OCI-M1 (cell line): Measurements from ENCODE around the gene CTF1.
"Not testable (repeated sequence)": the region's sequence is repeated elsewhere in the genome, so short reads cannot be mapped to it uniquely, and the experiment has no call there.

Source experiments
- DNase-seq: peaks from one replicate; lab custom pipeline; 2025; lab: John Stamatoyannopoulos, UW

CTF1 gene, protein sequence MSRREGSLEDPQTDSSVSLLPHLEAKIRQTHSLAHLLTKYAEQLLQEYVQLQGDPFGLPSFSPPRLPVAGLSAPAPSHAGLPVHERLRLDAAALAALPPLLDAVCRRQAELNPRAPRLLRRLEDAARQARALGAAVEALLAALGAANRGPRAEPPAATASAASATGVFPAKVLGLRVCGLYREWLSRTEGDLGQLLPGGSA

GRCh38 chr16:30896261-30896888 lies at the start of gene CTF1:
TSS of gene CTF1 (plus strand) at chr16:30896614. CDS start at chr16:30896644, 30 bp downstream.
- DNase-seq = no peak

DNA sequence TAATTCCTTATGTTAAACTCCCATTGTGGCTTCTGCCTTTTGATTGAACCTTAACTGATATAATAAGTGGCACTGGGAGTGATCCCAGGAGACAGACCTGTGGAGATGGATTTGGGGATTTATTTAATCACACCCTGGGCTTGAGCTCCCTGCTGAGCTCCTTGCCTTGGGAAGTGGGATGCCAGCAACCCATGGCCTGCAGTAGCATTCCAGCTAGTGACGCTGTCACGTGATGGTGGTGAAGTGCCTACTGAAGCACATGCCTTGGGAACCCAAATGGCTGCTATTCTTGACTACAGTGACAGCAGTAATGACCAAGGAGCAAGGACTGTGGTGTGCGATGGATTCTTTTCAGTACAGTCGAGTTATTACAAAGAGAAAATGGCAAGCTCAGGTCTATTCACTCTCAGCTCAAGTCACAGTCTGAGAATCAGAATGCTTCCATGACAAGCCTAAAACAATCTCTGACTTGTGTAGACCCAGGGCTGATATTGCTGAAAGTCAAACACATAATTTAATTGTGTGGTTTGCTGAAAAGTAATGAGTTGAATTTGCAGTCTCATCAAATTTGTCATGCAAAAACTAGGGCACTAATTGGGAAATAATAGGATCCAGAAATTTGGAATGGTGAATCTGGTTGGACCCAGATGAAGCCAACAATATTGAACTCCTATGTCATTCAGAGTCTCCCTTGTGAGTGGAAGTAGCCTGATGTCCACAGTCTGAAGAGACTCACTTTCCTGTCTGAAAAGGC lies 49.6 kb upstream of the CTF1 start:
- no peak for DNase-seq

DNA sequence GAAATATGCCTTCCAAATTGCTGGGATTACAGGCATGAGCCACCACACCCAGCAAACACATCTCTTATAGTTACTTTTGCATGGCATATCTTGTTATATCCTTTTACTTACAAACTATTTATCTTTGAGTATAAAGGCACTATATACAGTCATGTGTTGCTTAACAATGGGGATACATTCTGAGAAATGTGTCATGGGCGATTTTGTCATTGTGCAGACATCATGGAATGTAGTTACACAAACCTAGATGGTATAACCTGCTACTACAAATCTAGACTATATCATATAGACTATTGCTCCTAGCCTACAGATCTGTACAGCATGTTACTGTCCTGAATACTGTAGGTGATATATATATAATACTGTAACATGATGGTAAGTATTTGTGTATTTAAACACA lies 46.2 kb upstream of the CTF1 start:
- DNase-seq = no peak

- DNase-seq = no peak
Measured at GRCh38 chr16:30853758-30854157, 42.7 kb upstream of the CTF1 start.

GRCh38 chr16:30858111-30858495 lies 38.3 kb upstream of the CTF1 start:
- no peak for DNase-seq

- DNase-seq = peak; percentile 29
Measured at GRCh38 chr16:30858829-30859423, 37.5 kb upstream of the CTF1 start.

DNA sequence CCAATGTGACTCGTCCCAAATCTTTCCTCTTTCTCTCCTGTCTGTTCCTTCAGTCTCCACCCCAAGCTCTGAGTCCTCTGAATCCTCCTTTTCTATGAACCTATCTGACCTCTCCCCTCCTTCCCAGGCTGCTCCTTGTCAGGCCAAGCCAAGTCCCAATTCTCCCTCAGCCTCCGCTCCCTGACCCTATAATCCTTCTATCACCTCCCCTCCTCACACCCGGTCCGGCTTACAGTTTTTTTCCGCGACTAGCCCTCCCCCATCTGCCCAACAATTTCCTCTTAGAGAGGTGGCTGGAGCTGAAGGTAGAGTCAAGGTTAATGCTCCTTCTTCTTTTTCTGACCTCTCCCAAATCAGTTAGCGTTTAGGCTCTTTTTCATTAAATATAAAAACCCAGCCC lies 35.7 kb upstream of the CTF1 start:
- not testable (repeated sequence) for DNase-seq

DNA sequence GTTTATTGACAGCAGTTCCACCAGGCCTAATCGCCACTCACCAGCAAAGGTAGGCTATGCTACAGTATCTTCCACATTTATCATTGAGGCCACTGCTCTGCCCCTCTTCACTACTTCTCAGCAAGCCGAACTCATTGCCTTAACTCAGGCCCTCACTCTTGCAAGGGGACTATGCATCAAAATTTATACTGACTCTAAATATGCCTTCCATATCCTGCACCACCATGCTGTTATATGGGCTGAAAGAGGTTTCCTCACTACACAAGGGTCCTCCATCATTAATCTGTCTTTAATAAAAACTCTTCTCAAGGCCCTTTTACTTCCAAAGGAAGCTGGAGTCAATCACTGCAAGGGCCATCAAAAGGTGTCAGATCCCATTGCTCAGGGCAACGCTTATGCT lies 33.2 kb upstream of the CTF1 start:
- DNase-seq = not testable (repeated sequence)

GRCh38 chr16:30866031-30866430 lies 30.4 kb upstream of the CTF1 start:
- DNase-seq = no peak

DNA sequence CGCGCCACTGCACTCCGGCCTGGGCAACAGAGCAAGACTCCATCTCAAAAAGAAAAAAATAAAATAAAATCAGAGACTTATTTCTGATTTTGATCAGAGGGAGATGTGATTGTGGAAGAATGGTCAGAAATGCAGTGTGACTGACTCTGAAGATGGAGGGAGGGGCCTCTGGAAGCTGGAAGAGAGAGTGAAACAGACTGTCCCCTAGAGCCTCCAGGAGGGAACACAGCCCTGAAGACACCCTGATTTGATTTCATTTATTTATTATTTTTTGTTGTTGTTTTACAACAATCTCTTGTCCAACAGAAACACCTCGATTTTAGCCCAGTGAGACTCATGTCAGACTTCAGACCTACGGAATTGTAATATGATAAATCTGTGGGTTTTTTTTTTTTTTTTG lies 28.7 kb upstream of the CTF1 start:
- peak; percentile 26 for DNase-seq

DNA sequence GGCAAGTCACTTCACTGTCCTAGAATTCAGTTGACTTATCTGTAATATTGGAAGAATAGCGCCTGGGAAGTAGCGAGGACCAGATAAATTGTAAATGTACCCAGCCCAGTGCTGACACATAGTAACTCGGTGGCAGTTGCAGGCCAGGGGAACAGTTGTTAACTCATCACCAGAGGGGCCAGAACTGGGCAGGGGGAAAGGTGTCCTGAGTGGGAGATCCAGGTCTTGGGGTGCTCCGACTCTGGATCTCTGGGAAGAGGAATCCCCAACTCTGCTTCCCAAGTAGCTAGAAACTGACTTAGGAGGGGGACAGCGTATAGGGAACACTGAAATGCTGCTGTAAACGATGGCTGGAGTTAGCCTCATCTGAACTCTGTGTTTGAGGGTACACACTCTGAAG lies 25.5 kb upstream of the CTF1 start:
- no peak for DNase-seq

DNA sequence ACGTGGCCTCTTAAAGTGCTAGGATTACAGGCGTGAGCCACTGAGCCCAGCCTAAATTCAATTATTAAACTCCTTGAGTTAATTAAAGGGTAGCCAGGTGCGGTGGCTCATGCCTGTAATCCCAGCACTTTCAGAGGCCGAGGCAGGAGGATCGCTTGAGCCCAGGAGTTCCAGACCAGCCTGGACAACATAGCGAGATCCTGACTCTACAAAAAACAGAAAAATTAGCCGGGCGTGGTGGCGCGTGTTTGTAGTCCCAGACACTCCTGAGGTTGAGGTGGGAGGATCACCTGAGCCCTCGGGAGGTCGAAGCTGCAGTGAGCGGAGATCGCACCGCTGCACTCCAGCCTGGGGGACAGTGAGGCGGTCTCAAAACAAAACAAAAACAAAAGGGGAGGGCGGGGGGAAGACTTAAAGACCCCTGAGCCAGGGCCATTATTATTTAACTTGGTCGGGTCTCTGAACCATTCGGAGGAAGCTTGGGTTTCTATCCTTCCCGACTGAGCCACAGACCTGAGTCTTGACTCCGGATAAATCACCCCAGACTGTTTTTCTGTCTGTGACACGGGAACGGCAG lies 22.1 kb upstream of the CTF1 start:
- no peak for DNase-seq

DNA sequence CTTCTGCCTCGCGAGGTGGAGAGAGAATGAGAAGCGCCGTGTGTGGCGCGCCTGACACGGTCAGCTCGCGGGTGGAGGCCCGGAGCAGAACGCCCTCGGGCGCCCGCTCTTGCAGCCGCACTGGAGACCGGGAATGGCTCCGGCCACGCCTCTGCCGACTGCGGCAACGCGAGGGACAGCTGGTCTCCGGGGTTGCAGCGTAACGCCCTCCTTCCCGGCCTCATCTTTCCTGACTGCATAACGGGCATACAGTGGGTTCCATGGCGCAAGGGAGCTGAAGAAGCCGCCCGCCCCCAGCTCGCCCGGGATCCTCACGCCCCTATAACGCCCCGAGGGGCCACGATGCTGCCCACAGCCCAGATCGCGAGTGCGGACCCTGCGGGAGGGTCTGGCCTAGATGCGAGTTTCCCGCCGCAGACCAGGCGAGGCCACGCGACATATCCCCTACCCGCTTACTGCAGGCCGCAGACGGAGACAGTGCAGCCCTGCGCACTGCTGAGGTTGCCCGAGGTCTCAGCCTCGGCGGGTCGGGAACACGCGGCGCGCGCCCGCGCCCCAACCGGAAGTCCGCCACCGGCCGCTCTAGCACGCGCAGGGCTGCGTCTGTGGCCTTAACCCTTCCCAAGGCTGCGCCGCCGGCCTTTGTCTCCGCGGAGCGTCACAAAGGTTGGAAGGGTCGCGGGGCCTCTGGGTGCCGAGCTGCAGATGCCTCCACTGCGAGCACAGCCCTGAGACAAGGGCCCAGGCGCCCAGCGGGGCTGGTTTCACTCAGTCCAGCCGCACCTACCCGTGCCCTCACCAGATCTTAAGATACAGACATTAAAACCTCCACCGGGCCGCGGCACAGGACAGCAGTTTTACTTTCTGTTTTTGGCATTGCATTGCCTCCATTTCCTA lies 21.3 kb upstream of the CTF1 start:
- DNase-seq = peak; percentile 97

GRCh38 chr16:30875871-30876801 lies 20.3 kb upstream of the CTF1 start:
- DNase-seq = peak; percentile 96

GRCh38 chr16:30876867-30877266 lies 19.5 kb upstream of the CTF1 start:
- DNase-seq = no peak

- DNase-seq = no peak
Measured at GRCh38 chr16:30882429-30883310, 13.7 kb upstream of the CTF1 start.

GRCh38 chr16:30884760-30885159 lies 11.7 kb upstream of the CTF1 start:
- DNase-seq = no peak

GRCh38 chr16:30885196-30885595 lies 11.2 kb upstream of the CTF1 start:
- no peak for DNase-seq

- no peak for DNase-seq
Measured at GRCh38 chr16:30886145-30886544, 10.3 kb upstream of the CTF1 start.
